ENCODE data around the gene DKK1. TPM values are rescaled to one million over a fixed set of nuclear protein-coding genes. Genes with fewer than 3 reads are reported as not detected.

DKK1 gene
- total and polyA plus RNA-seq, 2 donors (not counting 3 experiments of a cell fraction or from before 2014, with no cell fraction given) = 184 to 202 TPM

- BruUV-seq (replicated peaks) = no TSS peak
- peak overlapping the region; percentile 90 to 98 (median 90) for H3K4me3 ChIP-seq (replicated peaks in 1 of 3; ENCODE audit: insufficient read depth in 1 of 3, low read depth in 1 of 3, low read length in 3 of 3)
- no peaks in the 10 kb centered on the region for H4K20me1 ChIP-seq (replicated peaks; ENCODE audit: control insufficient read depth, extremely low read depth, insufficient read depth, low read length)
- peak; percentile 26 for TF ChIP-seq POLR2AphosphoS5 (IDR thresholded peaks at IDR 0.05; ENCODE audit: insufficient read depth, low read depth, low read length)
- TF ChIP-seq JUN (IDR thresholded peaks at IDR 0.05; ENCODE audit: borderline replicate concordance, insufficient read depth, insufficient read length, low read depth) = peak; percentile 47
- TF ChIP-seq FOS (IDR thresholded peaks at IDR 0.05; ENCODE audit: borderline replicate concordance, insufficient read depth, low read length) = peak; percentile 34
- TF ChIP-seq POLR2A (IDR thresholded peaks at IDR 0.05; ENCODE audit: low read depth, low read length) = no peak
- peak; percentile 29 for TF ChIP-seq GATA2 (IDR thresholded peaks at IDR 0.05; ENCODE audit: insufficient read depth, insufficient read length, low read depth, low read length)
- no peak for TF ChIP-seq MAX (IDR thresholded peaks at IDR 0.05; ENCODE audit: insufficient read depth, insufficient read length)
- dilution Hi-C loops (cut with MboI; ENCODE audit: extremely low pct_ligation_motif_present, low sequenced_read_pairs) = no loop called here
- H3K4me1 ChIP-seq (ENCODE audit: control insufficient read depth, extremely low read depth, insufficient read depth, low read length) = peaks cover 52% of the 10 kb centered on the region
- no peaks in the 10 kb centered on the region for H3K9me3 ChIP-seq (replicated peaks; ENCODE audit: control insufficient read depth, insufficient read depth, low read length)
- H3K36me3 ChIP-seq (ENCODE audit: control insufficient read depth in 2 of 2, extremely low read depth in 1 of 2, insufficient read depth in 2 of 2, low read length in 2 of 2) = no peaks in the 10 kb centered on the region
- H3K4me2 ChIP-seq (ENCODE audit: insufficient read depth, low read length) = peak overlapping the region; percentile 93
- DNase-seq (ENCODE audit: low read depth, low spot score) = peak; percentile 59
- peak overlapping the region; percentile 94 for H3K27ac ChIP-seq (ENCODE audit: insufficient read depth, low read depth, low read length)
- ChIA-PET POLR2A (interaction anchor here (3.4 kb wide), 1 partner anchor 172 kb away, joined by 21 read pairs; no protein-coding TSS in a partner anchor), CTCF (interaction anchor here (1.5 to 16.5 kb wide), 4 partner anchors 8 to 251 kb away, joined by 7 to 630 read pairs (median 10); no protein-coding TSS in a partner anchor)
- FAIRE-seq = peak; percentile 53
- peak overlapping the region; percentile 89 for H3K9ac ChIP-seq (replicated peaks; ENCODE audit: extremely low read depth, insufficient read depth, low read length)
- intact Hi-C loops (cut with micrococcal nuclease) = no loop called here
- H3K79me2 ChIP-seq (ENCODE audit: control insufficient read depth, insufficient read depth, low read length) = peaks cover 30% of the 10 kb centered on the region
- no peaks in the 10 kb centered on the region for H3K9me1 ChIP-seq (replicated peaks; ENCODE audit: control insufficient read depth, extremely low read depth, insufficient read depth, low read length)
- H2AFZ ChIP-seq (ENCODE audit: low read depth, low read length) = no peak overlapping the region
- no peaks in the 10 kb centered on the region for H3K27me3 ChIP-seq (ENCODE audit: control insufficient read depth in 2 of 2, insufficient read depth in 2 of 2, low read length in 2 of 2)
Measured at GRCh38 chr10:52316001-52316400, 1.9 kb downstream of the DKK1 start.

- TF ChIP-seq POLR2A (IDR thresholded peaks at IDR 0.05; ENCODE audit: low read depth, low read length) (peak; percentile 65), POLR2AphosphoS5 (IDR thresholded peaks at IDR 0.05; ENCODE audit: insufficient read depth, low read depth, low read length) (peak; percentile 15), CTCF (IDR thresholded peaks at IDR 0.05; ENCODE audit: extremely low read depth in 1 of 2, insufficient read depth in 1 of 2, low read depth in 1 of 2, low read length in 2 of 2) (no peak)
- Histone ChIP-seq H3K27ac (ENCODE audit: insufficient read depth, low read depth, low read length) (peak overlapping the region; percentile 94), H3K79me2 (ENCODE audit: control insufficient read depth, insufficient read depth, low read length) (peaks cover 30% of the 10 kb centered on the region), H4K20me1 (replicated peaks; ENCODE audit: control insufficient read depth, extremely low read depth, insufficient read depth, low read length) (no peaks in the 10 kb centered on the region), H3K9ac (replicated peaks; ENCODE audit: extremely low read depth, insufficient read depth, low read length) (peak overlapping the region; percentile 89), H3K9me1 (replicated peaks; ENCODE audit: control insufficient read depth, extremely low read depth, insufficient read depth, low read length) (no peaks in the 10 kb centered on the region), H3K36me3 (ENCODE audit: control insufficient read depth in 2 of 2, extremely low read depth in 1 of 2, insufficient read depth in 2 of 2, low read length in 2 of 2) (no peaks in the 10 kb centered on the region), H3K9me3 (replicated peaks; ENCODE audit: control insufficient read depth, insufficient read depth, low read length) (no peaks in the 10 kb centered on the region), H3K4me3 (replicated peaks in 1 of 3; ENCODE audit: insufficient read depth in 1 of 3, low read depth in 1 of 3, low read length in 3 of 3) (peak overlapping the region; percentile 90 to 98 (median 90)), H3K4me1 (ENCODE audit: control insufficient read depth, extremely low read depth, insufficient read depth, low read length) (peaks cover 52% of the 10 kb centered on the region), H3K4me2 (ENCODE audit: insufficient read depth, low read length) (peak overlapping the region; percentile 93), H2AFZ (ENCODE audit: low read depth, low read length) (no peak overlapping the region), H3K27me3 (ENCODE audit: control insufficient read depth in 2 of 2, insufficient read depth in 2 of 2, low read length in 2 of 2) (no peaks in the 10 kb centered on the region)
- FAIRE-seq = peak; percentile 53
- ChIA-PET CTCF (interaction anchor here (1.5 to 16.5 kb wide), 4 partner anchors 8 to 250 kb away, joined by 7 to 630 read pairs (median 10); no protein-coding TSS in a partner anchor), POLR2A (interaction anchor here (0.8 kb wide), 1 partner anchor 172 kb away, joined by 3 read pairs; no protein-coding TSS in a partner anchor)
- intact Hi-C loops (cut with micrococcal nuclease) = no loop called here
- dilution Hi-C loops (cut with MboI; ENCODE audit: extremely low pct_ligation_motif_present, low sequenced_read_pairs) = no loop called here
- peak; percentile 45 for DNase-seq (ENCODE audit: low read depth, low spot score)
- TSS peak; percentile 32 for BruUV-seq (replicated peaks)
Measured at GRCh38 chr10:52316500-52316899, 2.4 kb downstream of the DKK1 start.

All from endothelial cell of umbilical vein (primary cell).